HPDE6-E6E7 (cell line): ENCODE measurements around the gene NFAM1.

Experiments used
- DNase-seq: peaks from one replicate; pipeline ENCODE4 v3.0.0; 2011; ENCODE audit warnings: missing footprints; ENCODE audit errors: extremely low spot score

The NFAM1 gene

GRCh38 chr22:42360348-42360747, 71.9 kb downstream of the NFAM1 start:
- no peak for DNase-seq

GRCh38 chr22:42358643-42359558, 73.3 kb downstream of the NFAM1 start:
- no peak for DNase-seq

GRCh38 chr22:42357634-42358296, 74.4 kb downstream of the NFAM1 start:
- DNase-seq: no peak

GRCh38 chr22:42357221-42357620, 75.0 kb downstream of the NFAM1 start:
- no peak for DNase-seq

- no peak for DNase-seq
These were observed 75.7 kb downstream of the NFAM1 start for GRCh38 chr22:42356533-42356932.

- no peak for DNase-seq
These were observed 78.1 kb downstream of the NFAM1 start for GRCh38 chr22:42353883-42354727.

- no peak for DNase-seq
These were observed 81.8 kb downstream of the NFAM1 start for GRCh38 chr22:42350373-42350772.

GRCh38 chr22:42347281-42347824, 84.8 kb downstream of the NFAM1 start:
- DNase-seq: no peak

GRCh38 chr22:42346722-42347121, 85.5 kb downstream of the NFAM1 start:
- DNase-seq: no peak

GRCh38 chr22:42345458-42345857, 86.7 kb downstream of the NFAM1 start:
- no peak for DNase-seq

- DNase-seq: no peak
These were observed 87.8 kb downstream of the NFAM1 start for GRCh38 chr22:42344361-42344905.

GRCh38 chr22:42343531-42344081, 88.6 kb downstream of the NFAM1 start:
- DNase-seq: no peak

- DNase-seq: no peak
These were observed 89.1 kb downstream of the NFAM1 start for GRCh38 chr22:42343121-42343454.

- no peak for DNase-seq
These were observed 89.6 kb downstream of the NFAM1 start for GRCh38 chr22:42342426-42343120.

GRCh38 chr22:42341779-42342178, 90.4 kb downstream of the NFAM1 start:
- no peak for DNase-seq

GRCh38 chr22:42340829-42341383, 91.3 kb downstream of the NFAM1 start:
- no peak for DNase-seq

GRCh38 chr22:42340150-42340549, 92.1 kb downstream of the NFAM1 start:
- DNase-seq: no peak

- DNase-seq: no peak
These were observed 93.7 kb downstream of the NFAM1 start for GRCh38 chr22:42338479-42338878.

GRCh38 chr22:42337356-42337755, 94.8 kb downstream of the NFAM1 start:
- DNase-seq: no peak

GRCh38 chr22:42336527-42337227, 95.5 kb downstream of the NFAM1 start:
- no peak for DNase-seq
